ENCODE data around the gene PTCH1.

GRCh38 chr9:95457769-95458168, 59.0 kb downstream of the PTCH1 start:
- TF ChIP-seq POLR2A (IDR thresholded peaks at IDR 0.05), result no peak
- no peak for TF ChIP-seq POLR2AphosphoS5 (IDR thresholded peaks at IDR 0.05)
- no peak for TF ChIP-seq CTCF (IDR thresholded peaks at IDR 0.05)
